OCI-LY3 (cell line): ENCODE measurements around the gene MTIF3.
"Not testable (repeated sequence)": the region's sequence is repeated elsewhere in the genome, so short reads cannot be mapped to it uniquely, and the experiment has no call there.

Experiments
- H2AFZ ChIP-seq: fragments of 200-600, 300-600 bp; shearing (Covaris generic); 2 replicates; pipeline ENCODE4 v1.6.0; 2014; ENCODE audit warnings: antibody characterized with exemption, low read depth, low read length
- H3K27ac ChIP-seq: fragments of 200-600, 300-600 bp; sonication (generic); 2 replicates; pipeline ENCODE4 v1.5.1; 2014; ENCODE audit warnings: mild to moderate bottlenecking, low read length, moderate library complexity, mixed read lengths
- H3K27me3 ChIP-seq: fragments of 200-600, 300-600 bp; sonication (generic); 2 replicates; pipeline ENCODE4 v1.6.1; 2014; ENCODE audit warnings: low read depth, low read length, mixed read lengths
- H3K36me3 ChIP-seq: fragments of 200-600, 300-600 bp; sonication (generic); replicated peaks from 2 replicates; pipeline ENCODE3; 2014; ENCODE audit warnings: low read depth, low read length, mixed read lengths
- H3K4me1 ChIP-seq: fragments of 300-600, 200-600 bp; sonication (generic); 2 replicates; pipeline ENCODE4 v1.6.1; 2014; ENCODE audit warnings: low read length, mixed read lengths
- H3K4me2 ChIP-seq: fragments of 200-600, 300-600 bp; sonication (generic); 2 replicates; pipeline ENCODE4 v1.6.1; 2014; ENCODE audit warnings: low read length, mixed read lengths
- H3K4me3 ChIP-seq: fragments of 300-600, 200-600 bp; sonication (generic); 2 replicates; pipeline ENCODE4 v1.5.1; 2014; ENCODE audit warnings: antibody characterized with exemption, mild to moderate bottlenecking, low read length, moderate library complexity
- H3K79me2 ChIP-seq: fragments of 300-600, 200-600 bp; shearing (Covaris generic); 2 replicates; pipeline ENCODE4 v1.6.1; 2014; ENCODE audit warnings: mild to moderate bottlenecking, low read length, mixed read lengths
- H3K9ac ChIP-seq: fragments of 300-600, 200-600 bp; shearing (Covaris generic); 2 replicates; pipeline ENCODE4 v1.6.0; 2014; ENCODE audit warnings: mild to moderate bottlenecking, low read length, moderate library complexity
- H3K9me3 ChIP-seq: fragments of 200-600, 300-600 bp; shearing (Covaris generic); 2 replicates; pipeline ENCODE4 v1.6.1; 2014; ENCODE audit warnings: low read length, mixed read lengths; ENCODE audit not compliant: insufficient read depth
- H4K20me1 ChIP-seq: fragments of 200-600, 300-600 bp; sonication (generic); 2 replicates; pipeline ENCODE4 v1.6.1; 2016; ENCODE audit warnings: low read length, mixed read lengths; ENCODE audit not compliant: insufficient read depth
- CTCF ChIP-seq: fragments of 200-600, 300-600 bp; sonication (generic); IDR thresholded peaks from 2 replicates; pipeline ENCODE4 v1.5.1; 2014; ENCODE audit warnings: antibody characterized with exemption, low read length, low read depth
- EZH2phosphoT487 ChIP-seq: fragments of 200-600 bp; shearing (Covaris generic); IDR thresholded peaks from 2 replicates; pipeline ENCODE4 v1.6.1; 2018; ENCODE audit warnings: antibody characterized with exemption, mixed run types, low read depth

Gene MTIF3

GRCh38 chr13:27401210-27401609, 49.2 kb downstream of the MTIF3 start:
- H3K9me3 ChIP-seq, result no peaks in the 10 kb centered on the region
- no peaks in the 10 kb centered on the region for H3K27me3 ChIP-seq
- TF ChIP-seq CTCF (no peak), EZH2phosphoT487 (no peak)
- H3K4me2 ChIP-seq, result peak overlapping the region; percentile 53
- H4K20me1 ChIP-seq, result no peaks in the 10 kb centered on the region
- peak overlapping the region; percentile 58 for H2AFZ ChIP-seq
- no peak overlapping the region for H3K27ac ChIP-seq
- H3K79me2 ChIP-seq, result no peaks in the 10 kb centered on the region
- H3K4me1 ChIP-seq, result peaks cover 10% of the 10 kb centered on the region
- peak overlapping the region; percentile 26; the same call in 1 of the 2 replicates for H3K4me3 ChIP-seq
- no peak overlapping the region; the same call in 1 of the 2 replicates for H3K9ac ChIP-seq
- H3K36me3 ChIP-seq, result no peaks in the 10 kb centered on the region

GRCh38 chr13:27400405-27400804, 50.0 kb downstream of the MTIF3 start:
- not testable (repeated sequence) for H4K20me1 ChIP-seq, H3K4me3 ChIP-seq, H3K4me2 ChIP-seq, H3K9ac ChIP-seq, H3K27ac ChIP-seq, H3K4me1 ChIP-seq, H3K36me3 ChIP-seq, H3K79me2 ChIP-seq, H2AFZ ChIP-seq, H3K9me3 ChIP-seq, H3K27me3 ChIP-seq

GRCh38 chr13:27398360-27398759, 52.0 kb downstream of the MTIF3 start:
- no peaks in the 10 kb centered on the region for H3K36me3 ChIP-seq
- no peak overlapping the region for H3K27ac ChIP-seq
- H3K9ac ChIP-seq, result no peak overlapping the region
- no peaks in the 10 kb centered on the region for H4K20me1 ChIP-seq
- no peak overlapping the region for H2AFZ ChIP-seq
- no peak overlapping the region for H3K4me3 ChIP-seq
- no peaks in the 10 kb centered on the region for H3K79me2 ChIP-seq
- peaks cover 8% of the 10 kb centered on the region for H3K4me1 ChIP-seq
- TF ChIP-seq CTCF, result no peak
- no peak for TF ChIP-seq EZH2phosphoT487
- H3K9me3 ChIP-seq, result no peaks in the 10 kb centered on the region
- H3K4me2 ChIP-seq, result no peak overlapping the region
- no peaks in the 10 kb centered on the region for H3K27me3 ChIP-seq

GRCh38 chr13:27396252-27396846, 54.0 kb downstream of the MTIF3 start:
- Histone ChIP-seq H3K9ac (no peak overlapping the region), H3K4me2 (no peak overlapping the region), H3K9me3 (no peaks in the 10 kb centered on the region), H2AFZ (no peak overlapping the region), H3K4me1 (peaks cover 6% of the 10 kb centered on the region), H3K27me3 (no peaks in the 10 kb centered on the region), H3K36me3 (no peaks in the 10 kb centered on the region), H3K27ac (no peak overlapping the region), H3K79me2 (no peaks in the 10 kb centered on the region), H3K4me3 (no peak overlapping the region), H4K20me1 (no peaks in the 10 kb centered on the region)
- TF ChIP-seq CTCF (no peak), EZH2phosphoT487 (no peak)
